Caco-2 (cell line): ENCODE data around the gene AMFR. TPM values are rescaled to one million over a fixed set of nuclear protein-coding genes. Genes with fewer than 3 reads are reported as not detected.

Source experiments
- BruUV-seq: library from RNA; stranded (reverse); fragments of 400-500 nt; replicated peaks from 2 replicates; lab custom pipeline; 2021; lab: Mats Ljungman, UMichigan
- CTCF ChIA-PET: fragments of 300-600 bp; sonication (Branson Sonifier 250); formaldehyde crosslinking; loops from one replicate; lab custom pipeline; 2022; ENCODE audit warnings: antibody characterized with exemption; lab: Charles Lee
- POLR2A ChIA-PET: fragments of 300-600 bp; sonication (Branson Sonifier 250); formaldehyde crosslinking; loops from one replicate; lab custom pipeline; 2022; ENCODE audit warnings: antibody characterized with exemption; lab: Charles Lee
- DNase-seq, 2 experiments: peaks; one replicate each; pipeline versions ENCODE4 v3.0.0 to v3.0.0-alpha.2; 2020 to 2022
- H3K27me3 ChIP-seq: replicated peaks from 2 replicates; pipeline ENCODE4 v1.6.0; 2011; ENCODE audit warnings: low read length; ENCODE audit not compliant: control insufficient read depth, insufficient read depth
- H3K36me3 ChIP-seq: 2 replicates; pipeline ENCODE4 v1.5.1; 2011; ENCODE audit warnings: low read length; ENCODE audit not compliant: control insufficient read depth, insufficient read depth
- H3K4me1 ChIP-seq: fragments of 250-450 bp; sonication (Bioruptor Pico); 2 replicates; pipeline ENCODE4 v1.5.1; 2020; ENCODE audit warnings: mild to moderate bottlenecking
- H3K4me3 ChIP-seq: 2 replicates; pipeline ENCODE4 v1.5.1; 2011; ENCODE audit warnings: low read depth, mild to moderate bottlenecking, control low read depth, low read length
- H3K9me3 ChIP-seq: fragments of 250-450 bp; sonication (Bioruptor Pico); 2 replicates; pipeline ENCODE4 v1.5.1; 2020; ENCODE audit warnings: mild to moderate bottlenecking, moderate library complexity
- H3K27ac Mint-ChIP-seq: one replicate; pipeline ENCODE4 v1.8.0; 2022; ENCODE audit warnings: mixed read lengths; ENCODE audit not compliant: unreplicated experiment
- H3K27me3 Mint-ChIP-seq: one replicate; pipeline ENCODE4 v1.8.0; 2022; ENCODE audit warnings: mixed read lengths; ENCODE audit not compliant: insufficient read depth, unreplicated experiment
- H3K36me3 Mint-ChIP-seq: one replicate; pipeline ENCODE4 v1.8.0; 2022; ENCODE audit warnings: mild to moderate bottlenecking, mixed read lengths; ENCODE audit not compliant: insufficient read depth, unreplicated experiment
- H3K4me1 Mint-ChIP-seq: one replicate; pipeline ENCODE4 v1.8.0; 2022; ENCODE audit warnings: low read depth, mixed read lengths; ENCODE audit not compliant: unreplicated experiment
- H3K4me3 Mint-ChIP-seq: one replicate; pipeline ENCODE4 v1.8.0; 2022; ENCODE audit warnings: mild to moderate bottlenecking, moderate library complexity, mixed read lengths; ENCODE audit not compliant: unreplicated experiment
- H3K9me3 Mint-ChIP-seq: one replicate; pipeline ENCODE4 v1.8.0; 2022; ENCODE audit warnings: mixed read lengths; ENCODE audit not compliant: unreplicated experiment
- CTCF ChIP-seq, 2 experiments: fragments of 200-600 bp in 1 of 2; IDR thresholded peaks; 1 replicate in 1 of 2; 2 replicates in 1 of 2; pipeline versions ENCODE4 v1.5.1 to v1.8.0; 2011 to 2022; ENCODE audit warnings: antibody characterized with exemption in 1 of 2, control low read depth in 1 of 2, inconsistent platforms in 1 of 2, low read depth in 1 of 2, low read length in 1 of 2, mild to moderate bottlenecking in 1 of 2, moderate library complexity in 1 of 2; ENCODE audit not compliant: insufficient read depth in 1 of 2, severe bottlenecking in 1 of 2, unreplicated experiment in 1 of 2
- intact Hi-C: fragments of 100-400 bp; cut with micrococcal nuclease; formaldehyde crosslinking; loops from one replicate; pipeline ENCODE4 v1.10.0; 2022; ENCODE audit not compliant: unreplicated experiment
- total RNA-seq: library from RNA; stranded (reverse); gene quantifications from 2 replicates; pipeline ENCODE4 v1.2.3, GENCODE V29; 2022

AMFR gene
- total RNA-seq, 1 experiment from 2014 or later: 106 TPM

DNA sequence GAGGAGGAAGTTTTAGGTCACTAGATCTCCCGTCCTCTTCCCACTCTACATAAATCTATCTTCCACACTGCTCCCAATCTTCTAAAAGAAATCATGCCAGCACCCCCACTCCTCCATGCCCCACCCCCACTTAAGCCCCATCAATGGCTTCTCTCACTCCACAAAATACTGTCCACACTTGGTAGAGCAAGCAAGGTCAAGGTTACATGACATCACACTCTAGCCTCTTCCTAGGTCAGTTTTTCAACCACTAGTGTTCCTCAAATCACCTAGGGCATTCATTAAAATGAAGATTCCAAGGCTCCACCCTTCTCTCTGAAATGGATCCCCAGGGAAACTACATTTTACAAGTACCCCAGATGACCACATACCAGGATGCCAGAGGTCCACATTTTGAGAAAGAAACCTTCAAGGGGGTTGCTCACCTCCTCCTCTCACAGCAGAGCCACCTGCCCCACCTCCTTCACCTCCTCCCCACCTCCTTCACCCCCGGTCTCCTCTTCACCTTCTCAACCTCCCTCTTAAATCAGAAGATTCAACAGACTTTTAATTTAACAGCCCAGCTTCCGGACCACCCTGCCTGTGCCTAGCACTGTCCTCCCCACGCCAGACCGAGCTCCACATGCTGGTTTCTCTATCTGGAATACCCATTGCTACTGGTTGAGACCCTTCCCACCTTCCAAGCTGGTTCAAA is 3.2 kb downstream of the AMFR start:
- Histone ChIP-seq H3K4me3 (no peak overlapping the region), H3K27me3 (no peaks in the 10 kb centered on the region), H3K9me3 (no peaks in the 10 kb centered on the region), H3K36me3 (no peaks in the 10 kb centered on the region), H3K4me1 (peaks cover 25% of the 10 kb centered on the region)
- H3K4me1 Mint-ChIP-seq: peaks cover 33% of the 10 kb centered on the region
- peaks cover 14% of the 10 kb centered on the region for H3K36me3 Mint-ChIP-seq
- no peak for DNase-seq
- TF ChIP-seq CTCF (IDR thresholded peaks at IDR 0.05; ENCODE audit: insufficient read depth in 1 of 2, low read depth in 1 of 2, low read length in 1 of 2, severe bottlenecking in 1 of 2, unreplicated experiment in 1 of 2): no peak
- no peaks in the 10 kb centered on the region for H3K9me3 Mint-ChIP-seq
- ChIA-PET CTCF (no interaction called here), POLR2A (no interaction called here)
- H3K27me3 Mint-ChIP-seq: no peaks in the 10 kb centered on the region
- no TSS peak for BruUV-seq
- intact Hi-C loops: no loop called here
- H3K27ac Mint-ChIP-seq: peak overlapping the region; percentile 6
- H3K4me3 Mint-ChIP-seq: no peak overlapping the region

GRCh38 chr16:56421313-56421712 is 4.0 kb downstream of the AMFR start:
- no peak overlapping the region for H3K4me3 Mint-ChIP-seq
- BruUV-seq: no TSS peak
- intact Hi-C loops: no loop called here
- Histone ChIP-seq H3K4me3 (no peak overlapping the region), H3K27me3 (no peaks in the 10 kb centered on the region), H3K4me1 (peaks cover 19% of the 10 kb centered on the region), H3K9me3 (no peaks in the 10 kb centered on the region), H3K36me3 (no peaks in the 10 kb centered on the region)
- no peaks in the 10 kb centered on the region for H3K9me3 Mint-ChIP-seq
- ChIA-PET POLR2A (no interaction called here), CTCF (no interaction called here)
- H3K27me3 Mint-ChIP-seq: no peaks in the 10 kb centered on the region
- no peak overlapping the region for H3K27ac Mint-ChIP-seq
- peaks cover 14% of the 10 kb centered on the region for H3K36me3 Mint-ChIP-seq
- DNase-seq: no peak
- TF ChIP-seq CTCF (IDR thresholded peaks at IDR 0.05; ENCODE audit: insufficient read depth in 1 of 2, low read depth in 1 of 2, low read length in 1 of 2, severe bottlenecking in 1 of 2, unreplicated experiment in 1 of 2): no peak
- H3K4me1 Mint-ChIP-seq: peaks cover 33% of the 10 kb centered on the region

DNA sequence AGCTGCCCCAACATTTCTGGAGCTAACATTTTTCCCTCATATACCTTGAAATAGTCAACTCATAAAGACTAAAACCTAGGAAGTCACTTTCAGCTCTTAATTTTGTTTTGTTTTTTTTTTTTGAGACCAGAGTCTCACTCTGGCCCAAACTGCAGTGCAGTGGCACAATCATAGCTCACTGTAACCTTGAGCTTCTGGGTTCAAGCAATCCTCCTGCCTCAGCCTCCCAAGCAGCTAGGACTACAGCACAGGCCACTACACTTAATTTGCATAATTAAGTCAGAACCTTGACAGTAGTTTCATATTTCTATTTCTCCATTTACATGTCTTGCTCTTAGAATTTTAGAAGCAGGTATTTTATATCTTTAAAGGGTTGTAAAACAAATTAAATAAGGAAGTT is 4.7 kb downstream of the AMFR start:
- Mint-ChIP-seq H3K27me3 (no peaks in the 10 kb centered on the region), H3K27ac (peak overlapping the region; percentile 21), H3K4me3 (no peak overlapping the region), H3K9me3 (no peaks in the 10 kb centered on the region), H3K36me3 (peaks cover 14% of the 10 kb centered on the region), H3K4me1 (peaks cover 33% of the 10 kb centered on the region)
- Histone ChIP-seq H3K4me1 (peaks cover 12% of the 10 kb centered on the region), H3K4me3 (no peak overlapping the region), H3K27me3 (no peaks in the 10 kb centered on the region), H3K9me3 (no peaks in the 10 kb centered on the region), H3K36me3 (no peaks in the 10 kb centered on the region)
- BruUV-seq: no TSS peak
- TF ChIP-seq CTCF (IDR thresholded peaks at IDR 0.05; ENCODE audit: insufficient read depth in 1 of 2, low read depth in 1 of 2, low read length in 1 of 2, severe bottlenecking in 1 of 2, unreplicated experiment in 1 of 2): no peak
- intact Hi-C loops: no loop called here
- ChIA-PET POLR2A (interaction anchor here (0.7 kb wide), 1 partner anchor 53 kb away, joined by 6 read pairs; no protein-coding TSS in a partner anchor), CTCF (no interaction called here)
- no peak for DNase-seq
